K562 (cell line): ENCODE results near the gene FASN. TPM values are rescaled to one million over a fixed set of nuclear protein-coding genes. Genes with fewer than 3 reads are reported as not detected.

Experiments used
- ATAC-seq: fragments of 200-7000 bp; cut with Tn5 transposase; 3 replicates; pipeline ENCODE4 v1.9.1; 2020; ENCODE audit warnings: moderate library complexity
- BruUV-seq: library from RNA; stranded (reverse); fragments of 400-500 nt; replicated peaks from 2 replicates; lab custom pipeline; 2021; lab: Mats Ljungman, UMichigan
- CTCF ChIA-PET: fragments of 300-600 bp; formaldehyde crosslinking; extraction: SDS; loops from one replicate; lab custom pipeline; 2021; ENCODE audit warnings: low intra/inter-chr PET ratio; lab: Yijun Ruan, JAX
- POLR2A ChIA-PET: fragments of 300-600, 350-650 bp; sonication (Branson Sonifier 250); formaldehyde crosslinking; extraction: SDS; loops from one replicate; lab custom pipeline; 2021; ENCODE audit warnings: antibody characterized with exemption, inconsistent platforms; lab: Yijun Ruan, JAX
- DNase-seq, 4 experiments: peaks; one replicate each; pipeline versions ENCODE4 v3.0.0 to v3.0.0-alpha.2; 2011 to 2018; ENCODE audit warnings: low spot score in 3 of 4, mixed read lengths in 3 of 4; ENCODE audit errors: extremely low read depth in 1 of 4
- FAIRE-seq: peaks from 2 replicates; lab custom pipeline; 2011; peaks lifted over from hg19 to GRCh38; lab: Jason Lieb, UNC
- H2AFZ ChIP-seq: 2 replicates; pipeline ENCODE4 v1.6.0; 2011; ENCODE audit warnings: low read depth, low read length, control low read depth, inconsistent platforms
- H3K27ac ChIP-seq: fragments of 200-600 bp; 3 replicates; pipeline ENCODE4 v1.8.0; 2011; ENCODE audit warnings: low read depth, mild to moderate bottlenecking, control low read depth, inconsistent platforms, low read length, moderate library complexity, mixed read lengths; ENCODE audit errors: extremely low read depth
- H3K27me3 ChIP-seq, 2 experiments: fragments of 300-600 bp in 1 of 2; 2 replicates in 1 of 2; 3 replicates in 1 of 2; pipeline versions ENCODE4 v1.6.0 to v1.8.0; 2011; ENCODE audit warnings: inconsistent platforms in 2 of 2, low read length in 2 of 2, mild to moderate bottlenecking in 1 of 2, mixed read lengths in 1 of 2, moderate library complexity in 1 of 2; ENCODE audit not compliant: control insufficient read depth in 2 of 2, insufficient read depth in 2 of 2
- H3K36me3 ChIP-seq: fragments of 300-600 bp; 3 replicates; pipeline ENCODE4 v1.8.0; 2011; ENCODE audit warnings: mild to moderate bottlenecking, low read length, inconsistent platforms; ENCODE audit not compliant: control insufficient read depth, insufficient read depth
- H3K4me1 ChIP-seq, 2 experiments: fragments of 200-600 bp in 1 of 2; replicated peaks in 1 of 2; 2 replicates in 1 of 2; 3 replicates in 1 of 2; pipeline versions ENCODE4 v1.5.1 to v1.8.0; 2011; ENCODE audit warnings: inconsistent platforms in 2 of 2, low read length in 2 of 2, mild to moderate bottlenecking in 1 of 2, mixed read lengths in 1 of 2, moderate library complexity in 1 of 2; ENCODE audit not compliant: control insufficient read depth in 2 of 2, insufficient read depth in 2 of 2
- H3K4me2 ChIP-seq: 2 replicates; pipeline ENCODE4 v1.6.1; 2011; ENCODE audit warnings: low read length, control low read depth, inconsistent platforms, mixed read lengths; ENCODE audit not compliant: insufficient read depth
- H3K4me3 ChIP-seq: fragments of 200-600 bp; sonication (generic), shearing (Covaris generic); 2 replicates; pipeline ENCODE4 v1.5.1; 2016; ENCODE audit warnings: control low read depth, inconsistent platforms
- H3K79me2 ChIP-seq: fragments of 200-600 bp; 3 replicates; pipeline ENCODE4 v1.8.0; 2011; ENCODE audit warnings: low read length, inconsistent platforms; ENCODE audit not compliant: control insufficient read depth, insufficient read depth
- H3K9ac ChIP-seq, 2 experiments: 2 replicates each; pipeline versions ENCODE4 v1.6.0 to v1.6.1; 2011; ENCODE audit warnings: low read depth in 2 of 2, low read length in 2 of 2, control low read depth in 1 of 2, inconsistent platforms in 1 of 2, mild to moderate bottlenecking in 1 of 2, mixed read lengths in 1 of 2; ENCODE audit not compliant: insufficient read depth in 1 of 2
- H3K9me1 ChIP-seq: one replicate; pipeline ENCODE4 v1.6.0; 2011; ENCODE audit warnings: inconsistent platforms, mild to moderate bottlenecking, low read length, moderate library complexity; ENCODE audit not compliant: control insufficient read depth, insufficient read depth
- H3K9me3 ChIP-seq: replicated peaks from 2 replicates; pipeline ENCODE4 v1.5.1; 2011; ENCODE audit warnings: low read depth, low read length, inconsistent platforms; ENCODE audit not compliant: control insufficient read depth, insufficient read depth
- H4K20me1 ChIP-seq: replicated peaks from 2 replicates; pipeline ENCODE4 v1.6.1; 2011; ENCODE audit warnings: low read length, inconsistent platforms, mixed read lengths; ENCODE audit not compliant: control insufficient read depth, insufficient read depth
- CGGBP1 ChIP-seq: fragments of 250-450 bp; sonication (Bioruptor Pico); IDR thresholded peaks from 2 replicates; pipeline ENCODE4 v1.9.0; 2021; ENCODE audit warnings: mild to moderate bottlenecking
- POLR2G ChIP-seq: fragments of 200-400 bp; formaldehyde crosslinking; IDR thresholded peaks from 2 replicates; pipeline ENCODE4 v1.6.1; 2017; ENCODE audit warnings: low read depth, mild to moderate bottlenecking, antibody characterized with exemption, low read length, moderate library complexity
- RBM34 ChIP-seq: fragments of 200-400 bp; formaldehyde crosslinking; IDR thresholded peaks from 2 replicates; pipeline ENCODE4 v1.6.1; 2018; ENCODE audit warnings: low read length, borderline replicate concordance; ENCODE audit not compliant: insufficient read depth
- THRA ChIP-seq: fragments of 450-650 bp; IDR thresholded peaks from 2 replicates; pipeline ENCODE4 v1.6.1; 2017; ENCODE audit warnings: mild to moderate bottlenecking, moderate library complexity
- USF1 ChIP-seq: sonication (generic); formaldehyde crosslinking; IDR thresholded peaks from 2 replicates; pipeline ENCODE4 v1.9.0; 2022; ENCODE audit warnings: mild to moderate bottlenecking, missing genetic modification reagents
- ZNF175 ChIP-seq: fragments of 200-800 bp; sonication (Bioruptor generic); IDR thresholded peaks from 2 replicates; pipeline ENCODE4 v1.6.1; 2016; ENCODE audit warnings: low read depth, mild to moderate bottlenecking, missing genetic modification characterization, missing compliant biosample characterization
- WGBS: fragments of 100-300 bp; shearing (Covaris generic); methylation state at CpG from one replicate; pipeline ENCODE4 v1.1.6; 2016; ENCODE audit warnings: low coverage, mixed read lengths; ENCODE audit not compliant: insufficient coverage; ENCODE audit errors: missing lambda C conversion rate; 5-methylcytosine and 5-hydroxymethylcytosine counted together
- in situ Hi-C: fragments of 300-500 bp; cut with MboI; formaldehyde crosslinking; loops from 4 replicates; pipeline ENCODE4 v1.15.0; 2018; ENCODE audit warnings: inconsistent platforms, mixed read lengths
- intact Hi-C: fragments of 100-400 bp; cut with micrococcal nuclease; formaldehyde crosslinking; loops from 2 replicates; pipeline ENCODE4 v1.14.2; 2022
- polyA plus RNA-seq, 8 experiments: library from polyadenylated mRNA; depleted of rRNA in 4 of 8; stranded (reverse) in 5 of 8; unstranded in 3 of 8; fragments of >200 nt; fragmentation: Nextera tagmentation in 2 of 8; fragmentation: Illumina TruSeq in 1 of 8; extraction: Ambion mirVana in 2 of 8; extraction: Trizol in 1 of 8; gene quantifications; 2 replicates each; pipeline versions ENCODE4 v1.2.1 to v1.2.3, GENCODE V29; 2011 to 2014; ENCODE audit warnings: inconsistent platforms in 1 of 8, missing spikeins in 1 of 8
- total RNA-seq, 7 experiments: library from RNA; depleted of rRNA in 6 of 7; stranded (reverse); fragments of >200 nt in 6 of 7; fragmentation: Illumina TruSeq in 2 of 7; extraction: Trizol in 2 of 7; gene quantifications; 2 replicates each; pipeline versions ENCODE4 v1.2.1 to v1.2.3, GENCODE V29; 2011 to 2021; ENCODE audit warnings: low replicate concordance in 1 of 7

The FASN gene
- total and polyA plus RNA-seq, 9 of the 15 experiments (the other 6 are each of a cell fraction or from before 2014, with no cell fraction given), result 0.15 to 663 (median 49.9) TPM

GRCh38 chr17:82046903-82047302 is 51.1 kb downstream of the FASN start (continued):
- TF ChIP-seq RBM34 (no peak), ZNF175 (CRISPR knock-in tag) (no peak), THRA (no peak)

- TF ChIP-seq USF1 (CRISPR knock-in tag) (peak; percentile 34; the same call in 1 of the 2 replicates), POLR2G (peak; percentile 27; the same call in 1 of the 2 replicates), CGGBP1 (CRISPR knock-in tag) (no peak)
- no peak overlapping the region for H3K27ac ChIP-seq
These were observed 52.0 kb downstream of the FASN start for GRCh38 chr17:82045936-82046484.

More at GRCh38 chr17:82045936-82046484, 52.0 kb downstream of the FASN start:
- intact Hi-C loops (no loop called here), in situ Hi-C loops (no loop called here)
- FAIRE-seq (peak; percentile 29), DNase-seq (no peak), ATAC-seq (no peak; the same call in 2 of the 3 replicates)
- Histone ChIP-seq H2AFZ (no peak overlapping the region), H3K4me3 (no peak overlapping the region), H3K9me3 (no peaks in the 10 kb centered on the region), H3K4me2 (no peak overlapping the region), H4K20me1 (no peaks in the 10 kb centered on the region), H3K36me3 (peaks cover 36% of the 10 kb centered on the region; the same call in 2 of the 3 replicates), H3K9me1 (peaks cover 2% of the 10 kb centered on the region), H3K27me3 (no peaks in the 10 kb centered on the region), H3K9ac (peak overlapping the region in 1 of 2 experiments; percentile 61; a peak in 1 of 4 replicates), H3K4me1 (peaks cover 5 to 62% of the 10 kb centered on the region in 2 experiments; a peak in 3 of 5 replicates), H3K79me2 (peaks cover 8% of the 10 kb centered on the region; the same call in 2 of the 3 replicates)
- 61% methylated on average over 14 of the region's 14 CpGs for whole genome bisulfite sequencing
- ChIA-PET CTCF (no interaction called here), POLR2A (no interaction called here)
- no TSS peak for BruUV-seq
